K562 (cell line): ENCODE results near the gene CHRNB1. TPM values are rescaled to one million over a fixed set of nuclear protein-coding genes. Genes with fewer than 3 reads are reported as not detected.

Experiments
- BRD9 ChIP-seq: fragments of 450-650 bp; IDR thresholded peaks from 2 replicates; pipeline ENCODE4 v1.6.1; 2018; ENCODE audit warnings: low read depth; ENCODE audit not compliant: partially characterized antibody
- CTBP1 ChIP-seq: fragments of 450-650 bp; IDR thresholded peaks from 2 replicates; pipeline ENCODE4 v1.6.1; 2016; ENCODE audit warnings: borderline replicate concordance
- FOXK1 ChIP-seq: sonication (generic); formaldehyde crosslinking; IDR thresholded peaks from 2 replicates; pipeline ENCODE4 v1.8.0; 2022; ENCODE audit warnings: missing genetic modification reagents, mild to moderate bottlenecking, borderline replicate concordance
- HMG20B ChIP-seq: fragments of 250-450 bp; sonication (Bioruptor Pico); IDR thresholded peaks from 2 replicates; pipeline ENCODE4 v1.5.0; 2021; ENCODE audit warnings: mild to moderate bottlenecking
- KAT7 ChIP-seq: sonication (generic); formaldehyde crosslinking; IDR thresholded peaks from 2 replicates; pipeline ENCODE4 v1.8.0; 2022; ENCODE audit warnings: missing genetic modification reagents, mild to moderate bottlenecking, borderline replicate concordance
- L3MBTL2 ChIP-seq: fragments of 450-650 bp; IDR thresholded peaks from 2 replicates; pipeline ENCODE4 v1.6.1; 2016; ENCODE audit warnings: mild to moderate bottlenecking, moderate library complexity
- MBD2 ChIP-seq: sonication (generic); IDR thresholded peaks from 2 replicates; pipeline ENCODE4 v1.6.1; 2016; ENCODE audit warnings: low read depth, borderline replicate concordance
- RAD21 ChIP-seq, 2 experiments: fragments of 250-450 bp in 1 of 2; fragments of 450-650 bp in 1 of 2; sonication (Bioruptor Pico) in 1 of 2; formaldehyde crosslinking in 1 of 2; IDR thresholded peaks in 1 of 2; conservative IDR thresholded peaks in 1 of 2; 2 replicates each; pipeline versions ENCODE4 v1.4.0 to v1.8.0; 2020 to 2022; ENCODE audit warnings: mild to moderate bottlenecking in 2 of 2, moderate library complexity in 1 of 2
- REST ChIP-seq, 2 experiments: fragments of 450-650 bp; formaldehyde crosslinking in 1 of 2; IDR thresholded peaks; 2 replicates each; pipeline versions ENCODE4 v1.4.0 to v1.6.1; 2014 to 2020; ENCODE audit warnings: mild to moderate bottlenecking in 2 of 2, borderline replicate concordance in 1 of 2, low read depth in 1 of 2
- RFX5 ChIP-seq: IDR thresholded peaks from 2 replicates; pipeline ENCODE4 v1.6.1; 2011; ENCODE audit warnings: low read depth, mild to moderate bottlenecking, improper control_type of control experiment, low read length
- TGIF2 ChIP-seq: sonication (generic); formaldehyde crosslinking; IDR thresholded peaks from 2 replicates; pipeline ENCODE4 v1.8.1; 2022; ENCODE audit warnings: mild to moderate bottlenecking, missing genetic modification reagents, moderate library complexity
- USF2 ChIP-seq: sonication (generic); formaldehyde crosslinking; IDR thresholded peaks from 2 replicates; pipeline ENCODE4 v1.5.0; 2020; ENCODE audit warnings: missing genetic modification reagents
- ZBTB17 ChIP-seq: fragments of 450-650 bp; formaldehyde crosslinking; IDR thresholded peaks from 2 replicates; pipeline ENCODE4 v1.4.0; 2020; ENCODE audit warnings: mild to moderate bottlenecking
- ZBTB7A ChIP-seq: IDR thresholded peaks from 2 replicates; pipeline ENCODE4 v1.6.1; 2011; ENCODE audit warnings: low read depth, mild to moderate bottlenecking, low read length, moderate library complexity, borderline replicate concordance; ENCODE audit not compliant: control insufficient read depth
- ZBTB9 ChIP-seq: fragments of 450-650 bp; formaldehyde crosslinking; IDR thresholded peaks from 2 replicates; pipeline ENCODE4 v1.4.0; 2020; ENCODE audit warnings: mild to moderate bottlenecking, moderate library complexity
- ZFX ChIP-seq: sonication (generic); formaldehyde crosslinking; IDR thresholded peaks from 2 replicates; pipeline ENCODE4 v1.8.0; 2022; ENCODE audit warnings: mild to moderate bottlenecking, missing genetic modification reagents, moderate library complexity
- polyA plus RNA-seq, 8 experiments: library from polyadenylated mRNA; depleted of rRNA in 4 of 8; stranded (reverse) in 5 of 8; unstranded in 3 of 8; fragments of >200 nt; fragmentation: Nextera tagmentation in 2 of 8; fragmentation: Illumina TruSeq in 1 of 8; extraction: Ambion mirVana in 2 of 8; extraction: Trizol in 1 of 8; gene quantifications; 2 replicates each; pipeline versions ENCODE4 v1.2.1 to v1.2.3, GENCODE V29; 2011 to 2014; ENCODE audit warnings: inconsistent platforms in 1 of 8, missing spikeins in 1 of 8
- total RNA-seq, 7 experiments: library from RNA; depleted of rRNA in 6 of 7; stranded (reverse); fragments of >200 nt in 6 of 7; fragmentation: Illumina TruSeq in 2 of 7; extraction: Trizol in 2 of 7; gene quantifications; 2 replicates each; pipeline versions ENCODE4 v1.2.1 to v1.2.3, GENCODE V29; 2011 to 2021; ENCODE audit warnings: low replicate concordance in 1 of 7

Gene CHRNB1
- total and polyA plus RNA-seq, 9 of the 15 experiments (the other 6 are each of a cell fraction or from before 2014, with no cell fraction given) = 4.7 to 12.3 (median 6.8) TPM

- TF ChIP-seq KAT7 (CRISPR knock-in tag) (peak; percentile 86; the same call in 1 of the 2 replicates), ZFX (CRISPR knock-in tag) (peak; percentile 6; the same call in 1 of the 2 replicates), BRD9 (no peak), ZBTB7A (no peak), L3MBTL2 (peak; percentile 41; the same call in 1 of the 2 replicates), TGIF2 (0 out of 2 replicates have a peak, but pooled peaks have one; percentile 62), RFX5 (no peak), USF2 (CRISPR knock-in tag) (no peak), ZBTB9 (CRISPR knock-in tag) (no peak), CTBP1 (0 out of 2 replicates have a peak, but pooled peaks have one; percentile 52), RAD21 (CRISPR knock-in tag; conservative IDR thresholded peaks at IDR 0.05 in 1 of 2, IDR thresholded peaks at IDR 0.05 in 1 of 2) (peak in 1 of 2 experiments; percentile 22; a peak in 1 of 4 replicates), FOXK1 (CRISPR knock-in tag) (peak; percentile 78; the same call in 1 of the 2 replicates), HMG20B (no peak), MBD2 (0 out of 2 replicates have a peak, but pooled peaks have one; percentile 0), ZBTB17 (CRISPR knock-in tag) (no peak), REST (IDR thresholded peaks at IDR 0.05; ENCODE audit: borderline replicate concordance) (peak; percentile 45; the same call in 1 of the 2 replicates), REST (CRISPR knock-in tag; IDR thresholded peaks at IDR 0.05; ENCODE audit: low read depth) (no peak)
Measured at GRCh38 chr17:7484919-7485377, 40.1 kb downstream of the CHRNB1 start (continued).
